Sigmoid colon (tissue), 4 donors: Measurements from ENCODE around the gene SND1.

ENCODE experiments used
- POLR2AphosphoS5 ChIP-seq, 4 donors: sonication (generic); formaldehyde crosslinking; IDR thresholded peaks; one replicate each; pipeline ENCODE4 v1.6.1; 2017; ENCODE audit warnings: antibody characterized with exemption in 4 of 4
- TF ChIP-seq, protein P1 (sequence below), 4 experiments: fragments of 450-650 bp in 3 of 4; fragments of 200-600 bp in 1 of 4; IDR thresholded peaks; one replicate each; pipeline ENCODE4 v1.5.1; 2016 to 2019; ENCODE audit warnings: antibody characterized with exemption in 4 of 4, mild to moderate bottlenecking in 3 of 4, moderate library complexity in 2 of 4

DNA sequence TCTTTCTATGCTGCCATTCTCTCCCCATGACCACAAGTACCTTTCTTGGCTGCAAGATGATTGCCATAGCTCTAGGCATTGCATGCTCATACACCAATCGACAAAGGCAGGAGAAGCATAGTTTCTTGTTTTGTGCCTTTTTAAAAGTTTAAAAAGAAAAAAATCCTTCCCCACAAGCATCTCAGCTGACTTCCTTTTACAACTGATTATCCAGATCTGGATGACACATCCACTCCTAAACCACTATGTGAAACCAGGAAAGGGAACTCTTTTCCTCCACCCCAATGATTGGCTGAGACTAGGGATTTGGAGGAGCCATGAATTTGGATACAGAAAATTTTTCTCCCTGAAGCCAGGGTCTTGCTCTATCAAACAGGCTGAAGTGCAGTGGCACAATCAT lies 393.8 kb downstream of the SND1 start:
- TF ChIP-seq, protein P1, sequence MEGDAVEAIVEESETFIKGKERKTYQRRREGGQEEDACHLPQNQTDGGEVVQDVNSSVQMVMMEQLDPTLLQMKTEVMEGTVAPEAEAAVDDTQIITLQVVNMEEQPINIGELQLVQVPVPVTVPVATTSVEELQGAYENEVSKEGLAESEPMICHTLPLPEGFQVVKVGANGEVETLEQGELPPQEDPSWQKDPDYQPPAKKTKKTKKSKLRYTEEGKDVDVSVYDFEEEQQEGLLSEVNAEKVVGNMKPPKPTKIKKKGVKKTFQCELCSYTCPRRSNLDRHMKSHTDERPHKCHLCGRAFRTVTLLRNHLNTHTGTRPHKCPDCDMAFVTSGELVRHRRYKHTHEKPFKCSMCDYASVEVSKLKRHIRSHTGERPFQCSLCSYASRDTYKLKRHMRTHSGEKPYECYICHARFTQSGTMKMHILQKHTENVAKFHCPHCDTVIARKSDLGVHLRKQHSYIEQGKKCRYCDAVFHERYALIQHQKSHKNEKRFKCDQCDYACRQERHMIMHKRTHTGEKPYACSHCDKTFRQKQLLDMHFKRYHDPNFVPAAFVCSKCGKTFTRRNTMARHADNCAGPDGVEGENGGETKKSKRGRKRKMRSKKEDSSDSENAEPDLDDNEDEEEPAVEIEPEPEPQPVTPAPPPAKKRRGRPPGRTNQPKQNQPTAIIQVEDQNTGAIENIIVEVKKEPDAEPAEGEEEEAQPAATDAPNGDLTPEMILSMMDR (IDR thresholded peaks at IDR 0.05): no peak
- TF ChIP-seq POLR2AphosphoS5 (IDR thresholded peaks at IDR 0.05): no peak
